GM23338 (cell line): ENCODE results near the gene GALNT15. TPM values are rescaled to one million over a fixed set of nuclear protein-coding genes. Genes with fewer than 3 reads are reported as not detected.
A peak's percentile ranks its signal among the peaks of the same experiment; 100 is the strongest.

ENCODE experiments used
- ATAC-seq: fragments of 200-7000 bp; cut with Tn5 transposase; 3 replicates; pipeline ENCODE4 v1.9.1; 2020
- DNase-seq: peaks from one replicate; pipeline ENCODE4 v3.0.0-alpha.2; 2015; ENCODE audit warnings: low spot score
- H2AFZ ChIP-seq: fragments of 200-600 bp; sonication (generic); 2 replicates; pipeline ENCODE4 v1.8.0; 2016; ENCODE audit warnings: antibody characterized with exemption, mild to moderate bottlenecking, moderate library complexity
- H3F3A ChIP-seq: fragments of 200-600 bp; sonication (generic); replicated peaks from 2 replicates; pipeline ENCODE4 v1.8.0; 2017; ENCODE audit warnings: antibody characterized with exemption, mixed run types, low read depth
- H3K27ac ChIP-seq: fragments of 200-600 bp; sonication (generic); 2 replicates; pipeline ENCODE4 v1.6.1; 2016; ENCODE audit warnings: low read depth
- H3K27me3 ChIP-seq: fragments of 200-600 bp; sonication (generic); 2 replicates; pipeline ENCODE4 v1.8.0; 2016; ENCODE audit warnings: mild to moderate bottlenecking, mixed run types, moderate library complexity; ENCODE audit not compliant: insufficient read depth
- H3K36me3 ChIP-seq: fragments of 200-600 bp; sonication (generic); 2 replicates; pipeline ENCODE4 v1.8.0; 2016; ENCODE audit warnings: mild to moderate bottlenecking; ENCODE audit not compliant: insufficient read depth
- H3K4me1 ChIP-seq: fragments of 200-600 bp; sonication (generic); 2 replicates; pipeline ENCODE4 v1.8.0; 2016; ENCODE audit warnings: mild to moderate bottlenecking, moderate library complexity; ENCODE audit not compliant: insufficient read depth
- H3K4me2 ChIP-seq: fragments of 200-600 bp; sonication (generic); 2 replicates; pipeline ENCODE4 v1.7.1; 2017; ENCODE audit warnings: mixed run types
- H3K4me3 ChIP-seq: fragments of 200-600 bp; sonication (generic); 2 replicates; pipeline ENCODE4 v1.6.1; 2016; ENCODE audit warnings: mixed run types
- H3K79me2 ChIP-seq: fragments of 200-600 bp; sonication (generic); replicated peaks from 2 replicates; pipeline ENCODE4 v1.8.0; 2017; ENCODE audit warnings: mild to moderate bottlenecking; ENCODE audit not compliant: insufficient read depth
- H3K9me2 ChIP-seq: fragments of 200-600 bp; sonication (generic); 2 replicates; pipeline ENCODE4 v1.8.0; 2017; ENCODE audit not compliant: insufficient read depth
- H4K20me1 ChIP-seq: fragments of 200-600 bp; sonication (generic); replicated peaks from 2 replicates; pipeline ENCODE4 v1.8.0; 2017; ENCODE audit warnings: mild to moderate bottlenecking; ENCODE audit not compliant: insufficient read depth
- H3K27ac Mint-ChIP-seq: 2 replicates; pipeline ENCODE4 v1.8.0; 2020; ENCODE audit warnings: inconsistent platforms, mild to moderate bottlenecking, moderate library complexity, mixed read lengths
- H3K27me3 Mint-ChIP-seq: 3 replicates; pipeline ENCODE4 v1.8.0; 2022; ENCODE audit warnings: low read depth, mild to moderate bottlenecking, moderate library complexity, mixed read lengths, inconsistent platforms; ENCODE audit not compliant: insufficient read depth, poor library complexity
- H3K36me3 Mint-ChIP-seq: 3 replicates; pipeline ENCODE4 v1.8.0; 2021; ENCODE audit warnings: low read depth, mild to moderate bottlenecking, inconsistent platforms, moderate library complexity, mixed read lengths
- H3K4me1 Mint-ChIP-seq: 3 replicates; pipeline ENCODE4 v1.8.0; 2020; ENCODE audit warnings: mild to moderate bottlenecking, inconsistent platforms, mixed read lengths
- H3K4me3 Mint-ChIP-seq: 3 replicates; pipeline ENCODE4 v1.8.0; 2021; ENCODE audit warnings: moderate library complexity, mild to moderate bottlenecking, inconsistent platforms, mixed read lengths
- H3K9me3 Mint-ChIP-seq: 3 replicates; pipeline ENCODE4 v1.8.0; 2020; ENCODE audit warnings: moderate library complexity, mild to moderate bottlenecking, inconsistent platforms, mixed read lengths
- CREB1 ChIP-seq: fragments of 250-450 bp; sonication (Bioruptor Pico); IDR thresholded peaks from 2 replicates; pipeline ENCODE4 v1.5.0; 2020; ENCODE audit warnings: low read depth, mild to moderate bottlenecking, moderate library complexity
- CTCF ChIP-seq, 2 experiments: fragments of 200-600 bp in 1 of 2; sonication (generic) in 1 of 2; conservative IDR thresholded peaks; 2 replicates each; pipeline versions ENCODE4 v1.5.1 to v1.6.1; 2016 to 2017; ENCODE audit warnings: antibody characterized with exemption in 2 of 2, low read depth in 2 of 2, mild to moderate bottlenecking in 2 of 2, moderate library complexity in 1 of 2
- ETS1 ChIP-seq: IDR thresholded peaks from 2 replicates; pipeline ENCODE4 v1.6.1; 2016; ENCODE audit warnings: antibody characterized with exemption
- EZH2 ChIP-seq: fragments of 200-600 bp; sonication (generic); IDR thresholded peaks from one replicate; pipeline ENCODE4 v1.8.0; 2017; ENCODE audit warnings: antibody characterized with exemption, mild to moderate bottlenecking, low read depth; ENCODE audit not compliant: unreplicated experiment
- EZH2phosphoT487 ChIP-seq: fragments of 200-600 bp; sonication (generic); IDR thresholded peaks from one replicate; pipeline ENCODE4 v1.8.1; 2018; ENCODE audit warnings: antibody characterized with exemption; ENCODE audit not compliant: unreplicated experiment
- JUNB ChIP-seq: IDR thresholded peaks from one replicate; pipeline ENCODE4 v1.6.1; 2016; ENCODE audit warnings: antibody characterized with exemption; ENCODE audit not compliant: unreplicated experiment
- NANOG ChIP-seq: IDR thresholded peaks from 2 replicates; pipeline ENCODE4 v1.6.1; 2016; ENCODE audit warnings: antibody characterized with exemption, borderline replicate concordance
- POLR2AphosphoS5 ChIP-seq: IDR thresholded peaks from 2 replicates; pipeline ENCODE4 v1.6.1; 2016; ENCODE audit warnings: antibody characterized with exemption, low read depth
- REST ChIP-seq: IDR thresholded peaks from one replicate; pipeline ENCODE4 v1.6.1; 2018; ENCODE audit warnings: antibody characterized with exemption; ENCODE audit not compliant: unreplicated experiment
- STAT1 ChIP-seq: IDR thresholded peaks from one replicate; pipeline ENCODE4 v1.6.1; 2016; ENCODE audit warnings: antibody characterized with exemption; ENCODE audit not compliant: unreplicated experiment
- ZNF114 ChIP-seq: fragments of 250-450 bp; sonication (Bioruptor Pico); IDR thresholded peaks from 2 replicates; pipeline ENCODE4 v1.5.0; 2020; ENCODE audit warnings: mild to moderate bottlenecking, moderate library complexity
- ZNF331 ChIP-seq: fragments of 250-450 bp; sonication (Bioruptor Pico); IDR thresholded peaks from 2 replicates; pipeline ENCODE4 v1.5.0; 2020; ENCODE audit warnings: low read depth, mild to moderate bottlenecking, moderate library complexity
- ZNF462 ChIP-seq: fragments of 250-450 bp; sonication (Bioruptor Pico); IDR thresholded peaks from 2 replicates; pipeline ENCODE4 v1.5.0; 2020; ENCODE audit warnings: mild to moderate bottlenecking, moderate library complexity
- polyA plus RNA-seq: library from polyadenylated mRNA; unstranded; fragments of >200 nt; fragmentation: Nextera tagmentation; extraction: Ambion mirVana; gene quantifications from 2 replicates; pipeline ENCODE4 v1.2.1, GENCODE V29; 2016
- total RNA-seq: library from RNA; depleted of rRNA; stranded (reverse); fragments of >200 nt; shearing (Covaris generic); gene quantifications from 2 replicates; pipeline ENCODE4 v1.2.3, GENCODE V29; 2014

The GALNT15 gene
- total and polyA plus RNA-seq, 2 experiments from 2014 or later: 0.06 to 0.35 TPM

GRCh38 chr3:16264174-16264707 lies 89.8 kb downstream of the GALNT15 start:
- DNase-seq: no peak
- peak overlapping the region; percentile 79 for H3K27ac ChIP-seq
- no peak for TF ChIP-seq JUNB
- TF ChIP-seq CTCF (conservative IDR thresholded peaks at IDR 0.05; ENCODE audit: low read depth in 2 of 2): no peak
- no peak for TF ChIP-seq ZNF114 (CRISPR knock-in tag)
- no peak for TF ChIP-seq POLR2AphosphoS5
- TF ChIP-seq ZNF462: no peak
- TF ChIP-seq EZH2: no peak
- no peak for TF ChIP-seq REST
- TF ChIP-seq CREB1 (CRISPR knock-in tag): no peak
- no peak for TF ChIP-seq STAT1
- TF ChIP-seq NANOG: no peak
- no peak for TF ChIP-seq EZH2phosphoT487
- no peak for TF ChIP-seq ETS1
- no peak for TF ChIP-seq ZNF331 (CRISPR knock-in tag)
- no peaks in the 10 kb centered on the region for H3K27me3 ChIP-seq
- H3K4me2 ChIP-seq: peak overlapping the region; percentile 93
- Mint-ChIP-seq H3K4me3 (peak overlapping the region; percentile 97), H3K27me3 (peaks cover 4% of the 10 kb centered on the region), H3K4me1 (peaks cover 19% of the 10 kb centered on the region), H3K9me3 (no peaks in the 10 kb centered on the region), H3K27ac (peak overlapping the region; percentile 98), H3K36me3 (peaks cover 6% of the 10 kb centered on the region; the same call in 2 of the 3 replicates)
- peaks cover 7% of the 10 kb centered on the region for H3K4me1 ChIP-seq
- ATAC-seq: peak; percentile 83; the same call in 1 of the 3 replicates
- peaks cover 69% of the 10 kb centered on the region for H3K79me2 ChIP-seq
- H2AFZ ChIP-seq: peak overlapping the region; percentile 85
- H4K20me1 ChIP-seq: peaks cover 5% of the 10 kb centered on the region
- peaks cover 14% of the 10 kb centered on the region for H3K36me3 ChIP-seq
- H3K4me3 ChIP-seq: peak overlapping the region; percentile 92
- no peaks in the 10 kb centered on the region for H3K9me2 ChIP-seq
- H3F3A ChIP-seq: no peaks in the 10 kb centered on the region
